Nephron (organoid): ENCODE data around the gene GPD1L.

Experiments used
- H3K27ac Mint-ChIP-seq, 3 experiments: 2 replicates each; pipeline ENCODE4 v1.8.0; 2020; ENCODE audit warnings: mixed read lengths in 3 of 3, mild to moderate bottlenecking in 2 of 3, moderate library complexity in 1 of 3
- H3K27me3 Mint-ChIP-seq: 2 replicates; pipeline ENCODE4 v1.8.0; 2021; ENCODE audit warnings: low read depth, mild to moderate bottlenecking, moderate library complexity, mixed read lengths
- H3K36me3 Mint-ChIP-seq: 2 replicates; pipeline ENCODE4 v1.8.0; 2020; ENCODE audit warnings: low read depth, mixed read lengths
- H3K4me1 Mint-ChIP-seq: 2 replicates; pipeline ENCODE4 v1.8.0; 2020; ENCODE audit warnings: mixed read lengths
- H3K4me3 Mint-ChIP-seq, 3 experiments: 2 replicates each; pipeline ENCODE4 v1.8.0; 2020; ENCODE audit warnings: mild to moderate bottlenecking in 3 of 3, mixed read lengths in 3 of 3, moderate library complexity in 2 of 3
- H3K9me3 Mint-ChIP-seq: 2 replicates; pipeline ENCODE4 v1.8.0; 2020; ENCODE audit warnings: mixed read lengths
- TF ChIP-seq, protein P1 (sequence below), 3 experiments: fragments of 200-600 bp; sonication (generic); IDR thresholded peaks; one replicate each; pipeline ENCODE4 v1.5.0; 2021; ENCODE audit warnings: antibody characterized with exemption in 3 of 3; ENCODE audit not compliant: unreplicated experiment in 3 of 3

Gene GPD1L

DNA sequence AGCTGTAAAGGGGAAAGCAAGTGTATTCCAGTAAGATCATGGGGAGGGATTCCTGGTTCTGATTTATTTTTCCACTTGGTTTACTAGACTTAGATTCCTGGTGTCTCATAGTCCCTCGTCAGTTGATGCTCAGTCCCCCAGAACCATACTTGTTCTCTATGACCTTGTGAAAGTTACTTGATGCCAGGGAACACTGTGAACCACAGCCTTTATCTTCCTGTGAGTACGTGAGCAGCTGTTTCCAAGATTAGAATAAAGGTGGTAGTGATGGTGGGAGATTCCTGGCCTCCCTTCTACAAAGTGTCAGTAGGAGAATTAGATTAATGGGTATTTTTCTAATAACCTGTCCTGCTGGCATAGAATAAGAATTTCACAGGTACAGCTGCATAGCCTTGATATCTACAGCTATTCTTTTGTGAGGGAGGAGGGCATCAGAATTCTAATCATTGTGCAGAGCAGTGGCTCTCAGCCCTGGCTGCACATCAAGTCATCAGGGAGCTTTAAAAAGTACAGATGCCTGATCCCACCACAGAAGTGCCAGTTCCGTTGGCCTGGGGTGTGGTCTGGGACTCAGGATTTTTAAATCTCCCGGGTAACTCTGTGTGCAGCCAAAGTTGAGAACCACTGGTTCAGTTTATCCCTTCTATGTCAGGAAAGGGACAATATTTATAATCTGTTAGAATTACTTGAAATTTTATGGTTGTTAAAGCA, 20.0 kb downstream of the GPD1L start:
- TF ChIP-seq, protein P1, sequence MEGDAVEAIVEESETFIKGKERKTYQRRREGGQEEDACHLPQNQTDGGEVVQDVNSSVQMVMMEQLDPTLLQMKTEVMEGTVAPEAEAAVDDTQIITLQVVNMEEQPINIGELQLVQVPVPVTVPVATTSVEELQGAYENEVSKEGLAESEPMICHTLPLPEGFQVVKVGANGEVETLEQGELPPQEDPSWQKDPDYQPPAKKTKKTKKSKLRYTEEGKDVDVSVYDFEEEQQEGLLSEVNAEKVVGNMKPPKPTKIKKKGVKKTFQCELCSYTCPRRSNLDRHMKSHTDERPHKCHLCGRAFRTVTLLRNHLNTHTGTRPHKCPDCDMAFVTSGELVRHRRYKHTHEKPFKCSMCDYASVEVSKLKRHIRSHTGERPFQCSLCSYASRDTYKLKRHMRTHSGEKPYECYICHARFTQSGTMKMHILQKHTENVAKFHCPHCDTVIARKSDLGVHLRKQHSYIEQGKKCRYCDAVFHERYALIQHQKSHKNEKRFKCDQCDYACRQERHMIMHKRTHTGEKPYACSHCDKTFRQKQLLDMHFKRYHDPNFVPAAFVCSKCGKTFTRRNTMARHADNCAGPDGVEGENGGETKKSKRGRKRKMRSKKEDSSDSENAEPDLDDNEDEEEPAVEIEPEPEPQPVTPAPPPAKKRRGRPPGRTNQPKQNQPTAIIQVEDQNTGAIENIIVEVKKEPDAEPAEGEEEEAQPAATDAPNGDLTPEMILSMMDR (IDR thresholded peaks at IDR 0.05; ENCODE audit: unreplicated experiment in 3 of 3), result no peak
- Mint-ChIP-seq H3K4me3 (no peak overlapping the region), H3K27ac (no peak overlapping the region), H3K27me3 (peaks cover 5% of the 10 kb centered on the region), H3K9me3 (no peaks in the 10 kb centered on the region), H3K4me1 (peaks cover 18% of the 10 kb centered on the region), H3K36me3 (no peaks in the 10 kb centered on the region)

DNA sequence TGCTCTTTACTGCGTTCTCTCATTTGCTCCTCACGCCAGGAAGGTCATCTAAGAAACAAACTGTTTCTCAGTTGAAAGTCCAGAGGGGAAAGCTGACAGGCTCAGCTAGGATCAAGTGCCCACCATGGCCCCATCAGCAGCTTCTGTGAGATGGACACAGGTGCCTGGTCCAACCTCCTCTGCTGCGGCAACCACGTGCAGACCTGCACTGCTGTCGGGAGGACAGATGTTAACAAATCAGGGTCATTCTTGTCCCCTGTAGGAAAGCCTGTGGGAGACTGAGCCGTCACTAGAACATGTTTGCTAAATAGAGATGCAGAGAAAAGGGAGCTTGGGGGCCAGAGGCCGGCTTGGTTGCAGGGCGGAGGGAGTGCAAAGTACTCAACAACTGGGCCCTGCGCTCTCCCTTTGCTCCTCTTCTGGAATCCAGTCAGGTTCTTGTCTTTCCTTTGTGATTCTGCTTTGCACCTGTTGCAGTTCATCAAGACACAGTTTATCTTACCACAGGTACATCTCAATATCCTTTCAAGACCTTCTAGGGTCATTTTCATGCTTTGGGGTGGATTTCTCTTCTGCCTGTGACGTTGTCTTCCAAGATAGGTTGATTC, 20.9 kb downstream of the GPD1L start:
- Mint-ChIP-seq H3K4me3 (no peak overlapping the region), H3K27me3 (peaks cover 5% of the 10 kb centered on the region), H3K4me1 (peaks cover 18% of the 10 kb centered on the region), H3K27ac (peak overlapping the region in 2 of 3 experiments; percentile 18 to 21), H3K9me3 (no peaks in the 10 kb centered on the region), H3K36me3 (no peaks in the 10 kb centered on the region)
- TF ChIP-seq, protein P1 (IDR thresholded peaks at IDR 0.05; ENCODE audit: unreplicated experiment in 3 of 3), result no peak

DNA sequence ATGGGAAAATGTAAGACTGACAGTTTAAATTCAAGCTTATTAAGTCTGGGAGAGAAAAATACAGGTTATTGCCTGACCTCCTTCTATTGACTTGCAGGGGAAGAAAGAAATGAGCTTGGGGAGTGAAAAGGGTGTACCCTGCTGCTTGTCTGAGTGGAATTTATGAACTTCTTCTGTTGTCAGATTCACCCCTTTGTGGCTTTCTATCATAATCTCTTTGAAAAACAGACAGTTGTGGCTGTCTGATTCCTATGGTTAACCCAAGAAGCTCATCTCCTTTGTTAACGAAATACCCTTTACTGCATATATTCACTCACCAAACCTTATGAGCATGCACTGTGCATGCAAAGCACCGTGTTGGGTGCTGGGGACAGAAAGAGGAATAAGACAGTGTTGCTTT, 22.5 kb downstream of the GPD1L start:
- Mint-ChIP-seq H3K27me3 (peaks cover 5% of the 10 kb centered on the region), H3K27ac (peak overlapping the region in 2 of 3 experiments; percentile 18 to 40), H3K4me3 (no peak overlapping the region), H3K36me3 (no peaks in the 10 kb centered on the region), H3K9me3 (no peaks in the 10 kb centered on the region), H3K4me1 (peaks cover 18% of the 10 kb centered on the region)
- TF ChIP-seq, protein P1 (IDR thresholded peaks at IDR 0.05; ENCODE audit: unreplicated experiment in 3 of 3), result no peak

DNA sequence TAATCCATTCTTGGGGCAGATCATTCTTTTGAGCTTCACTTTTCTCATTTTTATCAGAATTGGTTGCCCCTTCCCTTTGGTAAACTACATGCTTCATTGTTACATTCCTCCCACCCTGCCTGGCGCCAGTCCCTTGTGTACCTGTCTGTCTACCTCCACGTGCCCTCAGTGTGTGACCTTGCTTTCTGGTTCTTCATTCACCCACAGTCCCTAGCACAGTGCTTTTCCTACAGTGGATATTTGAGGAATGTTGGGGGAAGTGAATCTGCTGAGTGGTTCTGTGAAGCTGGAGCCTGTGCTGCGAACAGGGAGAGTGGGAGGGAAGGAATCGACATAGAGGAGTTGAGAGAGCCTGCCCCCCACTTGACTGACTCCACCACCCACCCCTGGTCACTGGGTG, 23.4 kb downstream of the GPD1L start:
- H3K4me1 Mint-ChIP-seq, result peaks cover 18% of the 10 kb centered on the region
- H3K9me3 Mint-ChIP-seq, result no peaks in the 10 kb centered on the region
- no peak overlapping the region for H3K4me3 Mint-ChIP-seq
- TF ChIP-seq, protein P1 (IDR thresholded peaks at IDR 0.05; ENCODE audit: unreplicated experiment in 3 of 3), result no peak
- peak overlapping the region in 2 of 3 experiments; percentile 3 to 9 for H3K27ac Mint-ChIP-seq
- H3K27me3 Mint-ChIP-seq, result peaks cover 5% of the 10 kb centered on the region
- H3K36me3 Mint-ChIP-seq, result no peaks in the 10 kb centered on the region

DNA sequence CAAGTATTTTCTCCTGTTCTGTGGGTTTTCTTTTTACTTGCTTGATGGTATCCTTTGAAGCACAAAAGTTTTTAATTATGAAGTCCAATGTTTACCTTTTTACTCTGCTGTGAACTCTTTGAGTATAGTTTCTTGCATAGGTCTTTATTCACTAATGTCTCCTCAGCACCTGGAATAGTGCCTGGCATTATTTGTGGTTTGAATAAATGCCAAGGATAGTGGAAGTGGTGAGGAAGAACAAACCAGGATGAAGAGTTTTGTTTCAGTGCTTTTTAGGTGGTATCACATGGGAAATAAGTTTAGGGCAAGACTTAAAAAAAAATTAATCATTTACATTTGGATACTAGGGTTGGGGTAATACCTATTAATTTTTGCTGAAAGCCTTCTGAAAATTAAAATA, 25.7 kb downstream of the GPD1L start:
- TF ChIP-seq, protein P1 (IDR thresholded peaks at IDR 0.05; ENCODE audit: unreplicated experiment in 3 of 3), result no peak
- H3K27me3 Mint-ChIP-seq, result peaks cover 5% of the 10 kb centered on the region
- H3K27ac Mint-ChIP-seq, result no peak overlapping the region
- H3K9me3 Mint-ChIP-seq, result no peaks in the 10 kb centered on the region
- H3K4me1 Mint-ChIP-seq, result peaks cover 6% of the 10 kb centered on the region
- no peaks in the 10 kb centered on the region for H3K36me3 Mint-ChIP-seq
- H3K4me3 Mint-ChIP-seq, result no peak overlapping the region

DNA sequence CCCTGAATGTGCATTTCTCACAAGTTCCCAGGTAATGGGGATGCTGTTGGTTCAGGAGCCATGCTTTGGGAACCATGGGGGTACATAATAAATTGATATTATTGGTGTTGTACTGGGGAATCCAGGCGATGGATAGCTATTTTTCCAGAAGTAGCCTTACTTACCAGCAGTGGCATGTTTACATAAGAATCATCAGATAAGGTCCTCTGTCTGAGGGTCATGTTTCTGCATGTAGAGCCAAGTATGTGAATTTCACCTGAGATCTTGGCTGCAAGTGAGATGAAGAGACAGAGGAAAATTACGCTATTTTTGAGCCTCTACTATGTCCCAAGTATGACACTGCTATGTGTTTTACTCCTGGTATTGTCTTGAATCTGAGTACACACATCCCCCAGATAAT, 26.3 kb downstream of the GPD1L start:
- Mint-ChIP-seq H3K4me3 (no peak overlapping the region), H3K36me3 (no peaks in the 10 kb centered on the region), H3K9me3 (no peaks in the 10 kb centered on the region), H3K27ac (no peak overlapping the region), H3K4me1 (peaks cover 3% of the 10 kb centered on the region), H3K27me3 (peaks cover 5% of the 10 kb centered on the region)
- TF ChIP-seq, protein P1 (IDR thresholded peaks at IDR 0.05; ENCODE audit: unreplicated experiment in 3 of 3), result no peak
